Liver (tissue), 3 donors: ENCODE data around the gene SPATS2.

ENCODE experiments used
- GABPA ChIP-seq, 2 donors: IDR thresholded peaks in 1 of 2; conservative IDR thresholded peaks in 1 of 2; 2 replicates each; pipeline ENCODE4 v1.6.1; 2016; ENCODE audit warnings: antibody characterized with exemption in 2 of 2, mild to moderate bottlenecking in 1 of 2, moderate library complexity in 1 of 2
- JUND ChIP-seq, 2 donors: IDR thresholded peaks; 2 replicates each; pipeline ENCODE4 v1.6.1; 2016; ENCODE audit warnings: antibody characterized with exemption in 2 of 2
- RAD21 ChIP-seq, 2 donors: IDR thresholded peaks; 2 replicates each; pipeline ENCODE4 v1.6.1; 2016; ENCODE audit warnings: antibody characterized with exemption in 2 of 2, mild to moderate bottlenecking in 2 of 2
- RXRA ChIP-seq, 2 donors: IDR thresholded peaks; 2 replicates each; pipeline ENCODE4 v1.6.1; 2017 to 2018; ENCODE audit warnings: antibody characterized with exemption in 2 of 2, mild to moderate bottlenecking in 1 of 2
- SP1 ChIP-seq: IDR thresholded peaks from 2 replicates; pipeline ENCODE4 v1.6.1; 2018; ENCODE audit warnings: antibody characterized with exemption, mild to moderate bottlenecking
- TAF1 ChIP-seq: conservative IDR thresholded peaks from 2 replicates; pipeline ENCODE4 v1.6.1; 2016; ENCODE audit warnings: antibody characterized with exemption, mild to moderate bottlenecking
- TF ChIP-seq, protein P1 (sequence below): fragments of 150-350 bp; IDR thresholded peaks from 2 replicates; pipeline ENCODE4 v1.5.1; 2017; ENCODE audit warnings: improper control_type of control experiment, low read depth, low read length; ENCODE audit not compliant: missing input control
- TF ChIP-seq, protein P2 (sequence below): IDR thresholded peaks from 2 replicates; pipeline ENCODE4 v1.6.1; 2016; ENCODE audit warnings: antibody characterized with exemption, mild to moderate bottlenecking
- donor health status: healthy.
- donor health status: healthy.

DNA sequence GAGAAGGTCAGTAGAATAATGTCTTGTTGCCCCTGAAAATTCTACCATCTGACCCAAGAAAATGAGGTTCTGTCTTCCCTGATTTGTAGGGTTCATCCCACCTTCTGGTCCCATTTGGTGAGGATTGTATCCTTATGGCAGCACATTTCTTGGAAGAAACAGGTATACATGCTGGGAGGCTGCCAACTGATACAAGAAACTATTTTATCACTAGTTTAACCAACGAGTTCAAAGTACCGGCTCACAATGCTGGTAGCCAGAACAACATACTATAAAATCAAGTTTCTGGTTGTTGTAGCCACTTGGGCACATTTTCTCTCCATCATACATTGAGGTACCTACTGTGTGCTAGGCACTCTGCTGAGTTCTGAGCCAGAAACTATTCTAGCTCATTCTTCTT, 164.5 kb downstream of the SPATS2 start:
- TF ChIP-seq, protein P1, sequence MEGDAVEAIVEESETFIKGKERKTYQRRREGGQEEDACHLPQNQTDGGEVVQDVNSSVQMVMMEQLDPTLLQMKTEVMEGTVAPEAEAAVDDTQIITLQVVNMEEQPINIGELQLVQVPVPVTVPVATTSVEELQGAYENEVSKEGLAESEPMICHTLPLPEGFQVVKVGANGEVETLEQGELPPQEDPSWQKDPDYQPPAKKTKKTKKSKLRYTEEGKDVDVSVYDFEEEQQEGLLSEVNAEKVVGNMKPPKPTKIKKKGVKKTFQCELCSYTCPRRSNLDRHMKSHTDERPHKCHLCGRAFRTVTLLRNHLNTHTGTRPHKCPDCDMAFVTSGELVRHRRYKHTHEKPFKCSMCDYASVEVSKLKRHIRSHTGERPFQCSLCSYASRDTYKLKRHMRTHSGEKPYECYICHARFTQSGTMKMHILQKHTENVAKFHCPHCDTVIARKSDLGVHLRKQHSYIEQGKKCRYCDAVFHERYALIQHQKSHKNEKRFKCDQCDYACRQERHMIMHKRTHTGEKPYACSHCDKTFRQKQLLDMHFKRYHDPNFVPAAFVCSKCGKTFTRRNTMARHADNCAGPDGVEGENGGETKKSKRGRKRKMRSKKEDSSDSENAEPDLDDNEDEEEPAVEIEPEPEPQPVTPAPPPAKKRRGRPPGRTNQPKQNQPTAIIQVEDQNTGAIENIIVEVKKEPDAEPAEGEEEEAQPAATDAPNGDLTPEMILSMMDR = no peak
- TF ChIP-seq, protein P2, sequence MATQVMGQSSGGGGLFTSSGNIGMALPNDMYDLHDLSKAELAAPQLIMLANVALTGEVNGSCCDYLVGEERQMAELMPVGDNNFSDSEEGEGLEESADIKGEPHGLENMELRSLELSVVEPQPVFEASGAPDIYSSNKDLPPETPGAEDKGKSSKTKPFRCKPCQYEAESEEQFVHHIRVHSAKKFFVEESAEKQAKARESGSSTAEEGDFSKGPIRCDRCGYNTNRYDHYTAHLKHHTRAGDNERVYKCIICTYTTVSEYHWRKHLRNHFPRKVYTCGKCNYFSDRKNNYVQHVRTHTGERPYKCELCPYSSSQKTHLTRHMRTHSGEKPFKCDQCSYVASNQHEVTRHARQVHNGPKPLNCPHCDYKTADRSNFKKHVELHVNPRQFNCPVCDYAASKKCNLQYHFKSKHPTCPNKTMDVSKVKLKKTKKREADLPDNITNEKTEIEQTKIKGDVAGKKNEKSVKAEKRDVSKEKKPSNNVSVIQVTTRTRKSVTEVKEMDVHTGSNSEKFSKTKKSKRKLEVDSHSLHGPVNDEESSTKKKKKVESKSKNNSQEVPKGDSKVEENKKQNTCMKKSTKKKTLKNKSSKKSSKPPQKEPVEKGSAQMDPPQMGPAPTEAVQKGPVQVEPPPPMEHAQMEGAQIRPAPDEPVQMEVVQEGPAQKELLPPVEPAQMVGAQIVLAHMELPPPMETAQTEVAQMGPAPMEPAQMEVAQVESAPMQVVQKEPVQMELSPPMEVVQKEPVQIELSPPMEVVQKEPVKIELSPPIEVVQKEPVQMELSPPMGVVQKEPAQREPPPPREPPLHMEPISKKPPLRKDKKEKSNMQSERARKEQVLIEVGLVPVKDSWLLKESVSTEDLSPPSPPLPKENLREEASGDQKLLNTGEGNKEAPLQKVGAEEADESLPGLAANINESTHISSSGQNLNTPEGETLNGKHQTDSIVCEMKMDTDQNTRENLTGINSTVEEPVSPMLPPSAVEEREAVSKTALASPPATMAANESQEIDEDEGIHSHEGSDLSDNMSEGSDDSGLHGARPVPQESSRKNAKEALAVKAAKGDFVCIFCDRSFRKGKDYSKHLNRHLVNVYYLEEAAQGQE = no peak
- TF ChIP-seq SP1 = no peak
- TF ChIP-seq TAF1 = no peak
- no peak for TF ChIP-seq RAD21 (IDR thresholded peaks at IDR 0.05)
- no peak for TF ChIP-seq RXRA (IDR thresholded peaks at IDR 0.05)
- no peak for TF ChIP-seq JUND (IDR thresholded peaks at IDR 0.05)
- no peak for TF ChIP-seq GABPA (IDR thresholded peaks at IDR 0.05 in 1 of 2, conservative IDR thresholded peaks at IDR 0.05 in 1 of 2)
